ENCODE data around the gene KCNC1. TPM values are rescaled to one million over a fixed set of nuclear protein-coding genes. Genes with fewer than 3 reads are reported as not detected.

Gene KCNC1
- polyA plus RNA-seq, 1 donor from 2014 or later: 8.9 TPM

GRCh38 chr11:17763244-17763643 is 28.7 kb downstream of the KCNC1 start:
- Histone ChIP-seq H3K9ac (ENCODE audit: low read length) (no peak overlapping the region), H3K27ac (ENCODE audit: low read length) (no peak overlapping the region), H3K9me2 (ENCODE audit: insufficient read depth, low read length) (no peaks in the 10 kb centered on the region), H3K27me3 (ENCODE audit: insufficient read depth, low read depth, low read length) (no peaks in the 10 kb centered on the region), H2AFZ (ENCODE audit: low read depth, low read length) (no peak overlapping the region), H3F3A (ENCODE audit: insufficient read depth, low read length, poor library complexity, severe bottlenecking) (no peaks in the 10 kb centered on the region), H3K79me2 (replicated peaks; ENCODE audit: insufficient read depth, low read length) (peaks cover 21% of the 10 kb centered on the region), H4K20me1 (ENCODE audit: insufficient read depth) (no peaks in the 10 kb centered on the region), H3K36me3 (ENCODE audit: insufficient read depth, low read length) (no peaks in the 10 kb centered on the region), H3K4me2 (ENCODE audit: low read length) (no peak overlapping the region), H3K9me3 (ENCODE audit: low read length) (peaks cover 5% of the 10 kb centered on the region), H3K4me3 (ENCODE audit: low read length) (no peak overlapping the region)
- TF ChIP-seq POLR2AphosphoS5 (IDR thresholded peaks at IDR 0.05) (no peak), EP300 (conservative IDR thresholded peaks at IDR 0.05; ENCODE audit: poor library complexity, severe bottlenecking) (no peak), RAD21 (conservative IDR thresholded peaks at IDR 0.05) (no peak), EZH2 (IDR thresholded peaks at IDR 0.05; ENCODE audit: borderline replicate concordance, insufficient read depth, low read length, poor library complexity, severe bottlenecking) (no peak), CTCF (IDR thresholded peaks at IDR 0.05; ENCODE audit: poor library complexity, severe bottlenecking) (no peak), SMC3 (conservative IDR thresholded peaks at IDR 0.05; ENCODE audit: poor library complexity) (no peak), MXI1 (conservative IDR thresholded peaks at IDR 0.05; ENCODE audit: poor library complexity, severe bottlenecking) (no peak), TAF1 (IDR thresholded peaks at IDR 0.05; ENCODE audit: low read depth) (no peak)
- TF ChIP-seq, protein P1, sequence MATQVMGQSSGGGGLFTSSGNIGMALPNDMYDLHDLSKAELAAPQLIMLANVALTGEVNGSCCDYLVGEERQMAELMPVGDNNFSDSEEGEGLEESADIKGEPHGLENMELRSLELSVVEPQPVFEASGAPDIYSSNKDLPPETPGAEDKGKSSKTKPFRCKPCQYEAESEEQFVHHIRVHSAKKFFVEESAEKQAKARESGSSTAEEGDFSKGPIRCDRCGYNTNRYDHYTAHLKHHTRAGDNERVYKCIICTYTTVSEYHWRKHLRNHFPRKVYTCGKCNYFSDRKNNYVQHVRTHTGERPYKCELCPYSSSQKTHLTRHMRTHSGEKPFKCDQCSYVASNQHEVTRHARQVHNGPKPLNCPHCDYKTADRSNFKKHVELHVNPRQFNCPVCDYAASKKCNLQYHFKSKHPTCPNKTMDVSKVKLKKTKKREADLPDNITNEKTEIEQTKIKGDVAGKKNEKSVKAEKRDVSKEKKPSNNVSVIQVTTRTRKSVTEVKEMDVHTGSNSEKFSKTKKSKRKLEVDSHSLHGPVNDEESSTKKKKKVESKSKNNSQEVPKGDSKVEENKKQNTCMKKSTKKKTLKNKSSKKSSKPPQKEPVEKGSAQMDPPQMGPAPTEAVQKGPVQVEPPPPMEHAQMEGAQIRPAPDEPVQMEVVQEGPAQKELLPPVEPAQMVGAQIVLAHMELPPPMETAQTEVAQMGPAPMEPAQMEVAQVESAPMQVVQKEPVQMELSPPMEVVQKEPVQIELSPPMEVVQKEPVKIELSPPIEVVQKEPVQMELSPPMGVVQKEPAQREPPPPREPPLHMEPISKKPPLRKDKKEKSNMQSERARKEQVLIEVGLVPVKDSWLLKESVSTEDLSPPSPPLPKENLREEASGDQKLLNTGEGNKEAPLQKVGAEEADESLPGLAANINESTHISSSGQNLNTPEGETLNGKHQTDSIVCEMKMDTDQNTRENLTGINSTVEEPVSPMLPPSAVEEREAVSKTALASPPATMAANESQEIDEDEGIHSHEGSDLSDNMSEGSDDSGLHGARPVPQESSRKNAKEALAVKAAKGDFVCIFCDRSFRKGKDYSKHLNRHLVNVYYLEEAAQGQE (IDR thresholded peaks at IDR 0.05; ENCODE audit: borderline replicate concordance): no peak

DNA sequence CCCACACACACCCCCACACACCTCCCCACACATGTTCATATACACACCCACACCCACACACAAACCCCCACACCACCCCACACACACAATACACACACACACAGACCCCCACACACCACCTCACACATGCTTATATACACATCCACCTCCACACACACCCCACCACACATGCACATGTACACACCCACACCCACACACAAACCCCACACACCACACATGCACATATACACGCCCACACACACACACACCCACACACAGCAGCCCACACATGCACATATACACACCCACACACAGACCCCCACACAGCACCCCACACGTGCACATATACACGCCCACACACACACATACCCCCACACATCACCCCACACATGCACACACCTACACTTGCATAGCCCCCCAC is 29.1 kb downstream of the KCNC1 start:
- H3K27ac ChIP-seq (ENCODE audit: low read length): no peak overlapping the region
- H3K36me3 ChIP-seq (ENCODE audit: insufficient read depth, low read length): no peaks in the 10 kb centered on the region
- H3K4me3 ChIP-seq (ENCODE audit: low read length): no peak overlapping the region
- no peaks in the 10 kb centered on the region for H3K9me2 ChIP-seq (ENCODE audit: insufficient read depth, low read length)
- TF ChIP-seq EP300 (conservative IDR thresholded peaks at IDR 0.05; ENCODE audit: poor library complexity, severe bottlenecking): no peak
- no peak for TF ChIP-seq SMC3 (conservative IDR thresholded peaks at IDR 0.05; ENCODE audit: poor library complexity)
- TF ChIP-seq CTCF (IDR thresholded peaks at IDR 0.05; ENCODE audit: poor library complexity, severe bottlenecking): no peak
- TF ChIP-seq EZH2 (IDR thresholded peaks at IDR 0.05; ENCODE audit: borderline replicate concordance, insufficient read depth, low read length, poor library complexity, severe bottlenecking): no peak
- no peak for TF ChIP-seq MXI1 (conservative IDR thresholded peaks at IDR 0.05; ENCODE audit: poor library complexity, severe bottlenecking)
- TF ChIP-seq, protein P1 (IDR thresholded peaks at IDR 0.05; ENCODE audit: borderline replicate concordance): no peak
- no peak for TF ChIP-seq RAD21 (conservative IDR thresholded peaks at IDR 0.05)
- TF ChIP-seq POLR2AphosphoS5 (IDR thresholded peaks at IDR 0.05): no peak
- TF ChIP-seq TAF1 (IDR thresholded peaks at IDR 0.05; ENCODE audit: low read depth): no peak
- no peak overlapping the region for H3K9ac ChIP-seq (ENCODE audit: low read length)
- no peaks in the 10 kb centered on the region for H4K20me1 ChIP-seq (ENCODE audit: insufficient read depth)
- peaks cover 5% of the 10 kb centered on the region for H3K9me3 ChIP-seq (ENCODE audit: low read length)
- peaks cover 22% of the 10 kb centered on the region for H3K79me2 ChIP-seq (replicated peaks; ENCODE audit: insufficient read depth, low read length)
- H3F3A ChIP-seq (ENCODE audit: insufficient read depth, low read length, poor library complexity, severe bottlenecking): no peaks in the 10 kb centered on the region
- no peak overlapping the region for H3K4me2 ChIP-seq (ENCODE audit: low read length)
- no peak overlapping the region for H2AFZ ChIP-seq (ENCODE audit: low read depth, low read length)
- no peaks in the 10 kb centered on the region for H3K27me3 ChIP-seq (ENCODE audit: insufficient read depth, low read depth, low read length)
